Left lung (tissue), 14 donors: ENCODE measurements around the gene AR. TPM values are rescaled to one million over a fixed set of nuclear protein-coding genes. Genes with fewer than 3 reads are reported as not detected.

ENCODE experiments used
- ATAC-seq: fragments of 200-7000 bp; cut with Tn5 transposase; one replicate; pipeline ENCODE4 v1.9.1; 2020; ENCODE audit warnings: moderate library complexity
- DNase-seq, 4 donors: peaks; one replicate each; pipeline ENCODE4 v3.0.0-alpha.2; 2013 to 2020
- H3K27ac ChIP-seq, 2 donors: fragments of 200-600 bp; sonication (generic) in 1 of 2; one replicate each; pipeline versions ENCODE4 v1.5.0 to v1.8.0; 2020 to 2021
- H3K27me3 ChIP-seq, 2 donors: fragments of 200-600 bp; sonication (generic) in 1 of 2; one replicate each; pipeline versions ENCODE4 v1.5.0 to v1.8.0; 2020 to 2021
- H3K36me3 ChIP-seq, 2 donors: fragments of 200-600 bp; sonication (generic) in 1 of 2; one replicate each; pipeline versions ENCODE4 v1.5.0 to v1.8.0; 2020 to 2021
- H3K4me1 ChIP-seq, 2 donors: fragments of 200-600 bp; one replicate each; pipeline ENCODE4 v1.8.0; 2021
- H3K4me3 ChIP-seq, 2 donors: fragments of 200-600 bp; sonication (generic) in 1 of 2; one replicate each; pipeline versions ENCODE4 v1.5.0 to v1.8.0; 2020 to 2021; ENCODE audit warnings: mild to moderate bottlenecking in 1 of 2
- H3K9me3 ChIP-seq, 2 donors: fragments of 200-600 bp; sonication (generic) in 1 of 2; one replicate each; pipeline versions ENCODE4 v1.5.0 to v1.8.0; 2020 to 2021
- intact Hi-C, 2 donors: fragments of 100-400 bp; cut with DNase I; formaldehyde crosslinking; loops; one replicate each; pipeline versions ENCODE4 v1.11.2 to v1.14.2; 2022
- long read RNA-seq, 12 donors: library from polyadenylated mRNA in 2 of 12; unstranded in 2 of 12; transcript quantifications; one replicate each; pipeline ENCODE4 v2.0.0 and lab custom pipeline, GENCODE V29; 2019 to 2026
- polyA plus RNA-seq, 6 donors: library from polyadenylated mRNA; unstranded; fragments of 120-200 nt; gene quantifications; one replicate each; pipeline ENCODE4 v1.2.1, GENCODE V29; 2013; ENCODE audit not compliant: insufficient read length in 6 of 6
- total RNA-seq, 2 donors: library from RNA; stranded (reverse); fragmentation: NEBNext Ultra II Directional; extraction: Animal tissue kit (Norgen Biotek cat#: 25700); gene quantifications; one replicate each; pipeline ENCODE4 v1.2.1, GENCODE V29; 2021
- TF ChIP-seq, protein P1 (sequence below), 2 donors: fragments of 200-600 bp; sonication (generic) in 1 of 2; IDR thresholded peaks; one replicate each; pipeline versions ENCODE4 v1.5.0 to v1.8.0; 2021; ENCODE audit warnings: antibody characterized with exemption in 2 of 2
- donor health status: DM: no; HTN: yes; CAD: no.
- donor health status: DM: no; HTN: no; CAD: no.

Gene AR, protein sequence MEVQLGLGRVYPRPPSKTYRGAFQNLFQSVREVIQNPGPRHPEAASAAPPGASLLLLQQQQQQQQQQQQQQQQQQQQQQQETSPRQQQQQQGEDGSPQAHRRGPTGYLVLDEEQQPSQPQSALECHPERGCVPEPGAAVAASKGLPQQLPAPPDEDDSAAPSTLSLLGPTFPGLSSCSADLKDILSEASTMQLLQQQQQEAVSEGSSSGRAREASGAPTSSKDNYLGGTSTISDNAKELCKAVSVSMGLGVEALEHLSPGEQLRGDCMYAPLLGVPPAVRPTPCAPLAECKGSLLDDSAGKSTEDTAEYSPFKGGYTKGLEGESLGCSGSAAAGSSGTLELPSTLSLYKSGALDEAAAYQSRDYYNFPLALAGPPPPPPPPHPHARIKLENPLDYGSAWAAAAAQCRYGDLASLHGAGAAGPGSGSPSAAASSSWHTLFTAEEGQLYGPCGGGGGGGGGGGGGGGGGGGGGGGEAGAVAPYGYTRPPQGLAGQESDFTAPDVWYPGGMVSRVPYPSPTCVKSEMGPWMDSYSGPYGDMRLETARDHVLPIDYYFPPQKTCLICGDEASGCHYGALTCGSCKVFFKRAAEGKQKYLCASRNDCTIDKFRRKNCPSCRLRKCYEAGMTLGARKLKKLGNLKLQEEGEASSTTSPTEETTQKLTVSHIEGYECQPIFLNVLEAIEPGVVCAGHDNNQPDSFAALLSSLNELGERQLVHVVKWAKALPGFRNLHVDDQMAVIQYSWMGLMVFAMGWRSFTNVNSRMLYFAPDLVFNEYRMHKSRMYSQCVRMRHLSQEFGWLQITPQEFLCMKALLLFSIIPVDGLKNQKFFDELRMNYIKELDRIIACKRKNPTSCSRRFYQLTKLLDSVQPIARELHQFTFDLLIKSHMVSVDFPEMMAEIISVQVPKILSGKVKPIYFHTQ
- total RNA-seq: 1 to 10 TPM; 3.9 to 4.3 TPM
- polyA plus RNA-seq: 10 to 100 TPM in 4 of 6 donors, 1 to 10 TPM in 2; 9.0 to 11.2 (median 10.3) TPM
- long read RNA-seq, donor 1, full-length matches to known transcripts: 2 of 2 reads
- long read RNA-seq, donor 1, partial matches to known transcripts: 0 of 2 reads
- long read RNA-seq, donor 1, other reads (novel, unspliced or antisense): 0 of 2 reads
- long read RNA-seq, donor 2, full-length matches to known transcripts: 4 of 4 reads
- long read RNA-seq, donor 2, partial matches to known transcripts: 0 of 4 reads
- long read RNA-seq, donor 2, other reads (novel, unspliced or antisense): 0 of 4 reads
- long read RNA-seq, donor 3, full-length matches to known transcripts: 1 of 1 reads
- long read RNA-seq, donor 3, partial matches to known transcripts: 0 of 1 reads
- long read RNA-seq, donor 3, other reads (novel, unspliced or antisense): 0 of 1 reads
- long read RNA-seq, donor 4, partial matches to known transcripts: 0 of 1 reads
- long read RNA-seq, donor 4, other reads (novel, unspliced or antisense): 1 of 1 reads
- long read RNA-seq, donor 5: 0 reads
- long read RNA-seq, donor 6: 0 reads
- long read RNA-seq, donor 7, full-length matches to known transcripts: 1 of 1 reads
- long read RNA-seq, donor 7, partial matches to known transcripts: 0 of 1 reads
- long read RNA-seq, donor 7, other reads (novel, unspliced or antisense): 0 of 1 reads
- long read RNA-seq, donor 8: 0 reads
- long read RNA-seq, donor 9: 0 reads
- long read RNA-seq, donor 10: 0 reads
- long read RNA-seq, donor 11, full-length matches to known transcripts: 2 of 2 reads
- long read RNA-seq, donor 11, partial matches to known transcripts: 0 of 2 reads
- long read RNA-seq, donor 11, other reads (novel, unspliced or antisense): 0 of 2 reads
- long read RNA-seq, donor 12: 0 reads

DNA sequence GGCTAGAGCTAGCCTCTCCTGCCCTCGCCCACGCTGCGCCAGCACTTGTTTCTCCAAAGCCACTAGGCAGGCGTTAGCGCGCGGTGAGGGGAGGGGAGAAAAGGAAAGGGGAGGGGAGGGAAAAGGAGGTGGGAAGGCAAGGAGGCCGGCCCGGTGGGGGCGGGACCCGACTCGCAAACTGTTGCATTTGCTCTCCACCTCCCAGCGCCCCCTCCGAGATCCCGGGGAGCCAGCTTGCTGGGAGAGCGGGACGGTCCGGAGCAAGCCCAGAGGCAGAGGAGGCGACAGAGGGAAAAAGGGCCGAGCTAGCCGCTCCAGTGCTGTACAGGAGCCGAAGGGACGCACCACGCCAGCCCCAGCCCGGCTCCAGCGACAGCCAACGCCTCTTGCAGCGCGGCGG, at the start of gene AR:
Gene AR (plus strand): TSS at position 204 of the 400 bp plus-strand sequence. CDS start 1,126 bp downstream, outside the sequence.
- Histone ChIP-seq H3K4me3 (peak within 1 kb of the TSS; percentile 21 to 34), H3K9me3 (no peaks in the 10 kb centered on the region), H3K27ac (no peak within 1 kb of the TSS), H3K36me3 (no peaks in the 10 kb centered on the region), H3K4me1 (peaks cover 0 to 5% of the 10 kb centered on the region in 2 donors), H3K27me3 (peaks cover 17 to 50% of the 10 kb centered on the region in 2 donors)
- ATAC-seq (peak; percentile 86), DNase-seq (peak in 3 of 4 donors; percentile 67 to 77 (median 68))
- intact Hi-C loops: no loop called here
- TF ChIP-seq, protein P1, sequence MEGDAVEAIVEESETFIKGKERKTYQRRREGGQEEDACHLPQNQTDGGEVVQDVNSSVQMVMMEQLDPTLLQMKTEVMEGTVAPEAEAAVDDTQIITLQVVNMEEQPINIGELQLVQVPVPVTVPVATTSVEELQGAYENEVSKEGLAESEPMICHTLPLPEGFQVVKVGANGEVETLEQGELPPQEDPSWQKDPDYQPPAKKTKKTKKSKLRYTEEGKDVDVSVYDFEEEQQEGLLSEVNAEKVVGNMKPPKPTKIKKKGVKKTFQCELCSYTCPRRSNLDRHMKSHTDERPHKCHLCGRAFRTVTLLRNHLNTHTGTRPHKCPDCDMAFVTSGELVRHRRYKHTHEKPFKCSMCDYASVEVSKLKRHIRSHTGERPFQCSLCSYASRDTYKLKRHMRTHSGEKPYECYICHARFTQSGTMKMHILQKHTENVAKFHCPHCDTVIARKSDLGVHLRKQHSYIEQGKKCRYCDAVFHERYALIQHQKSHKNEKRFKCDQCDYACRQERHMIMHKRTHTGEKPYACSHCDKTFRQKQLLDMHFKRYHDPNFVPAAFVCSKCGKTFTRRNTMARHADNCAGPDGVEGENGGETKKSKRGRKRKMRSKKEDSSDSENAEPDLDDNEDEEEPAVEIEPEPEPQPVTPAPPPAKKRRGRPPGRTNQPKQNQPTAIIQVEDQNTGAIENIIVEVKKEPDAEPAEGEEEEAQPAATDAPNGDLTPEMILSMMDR (IDR thresholded peaks at IDR 0.05): no peak

DNA sequence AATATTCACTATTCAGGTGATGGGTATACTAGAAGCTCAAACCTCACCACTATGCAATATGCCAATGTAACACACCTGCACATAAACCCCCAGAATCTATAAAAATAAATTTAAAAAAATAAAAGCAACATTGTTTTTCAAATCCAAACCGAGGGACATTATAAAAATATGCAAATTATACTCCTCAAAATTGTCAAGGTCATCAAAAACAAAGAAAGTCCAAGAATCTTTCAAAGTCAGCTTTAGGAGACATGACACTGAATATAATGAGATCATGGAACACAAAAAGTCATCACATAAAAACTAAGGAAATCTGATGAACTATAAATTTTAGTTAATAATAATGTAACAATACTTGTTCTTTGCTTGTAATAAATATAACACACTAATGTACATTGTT, 43.2 kb upstream of the AR start:
- no peak for ATAC-seq
- Histone ChIP-seq H3K27ac (no peak overlapping the region), H3K27me3 (no peaks in the 10 kb centered on the region), H3K9me3 (peaks cover 0 to 2% of the 10 kb centered on the region in 2 donors), H3K4me1 (no peaks in the 10 kb centered on the region), H3K4me3 (no peak overlapping the region), H3K36me3 (no peaks in the 10 kb centered on the region)
- TF ChIP-seq, protein P1 (IDR thresholded peaks at IDR 0.05): no peak
- intact Hi-C loops: no loop called here
- no peak for DNase-seq

DNA sequence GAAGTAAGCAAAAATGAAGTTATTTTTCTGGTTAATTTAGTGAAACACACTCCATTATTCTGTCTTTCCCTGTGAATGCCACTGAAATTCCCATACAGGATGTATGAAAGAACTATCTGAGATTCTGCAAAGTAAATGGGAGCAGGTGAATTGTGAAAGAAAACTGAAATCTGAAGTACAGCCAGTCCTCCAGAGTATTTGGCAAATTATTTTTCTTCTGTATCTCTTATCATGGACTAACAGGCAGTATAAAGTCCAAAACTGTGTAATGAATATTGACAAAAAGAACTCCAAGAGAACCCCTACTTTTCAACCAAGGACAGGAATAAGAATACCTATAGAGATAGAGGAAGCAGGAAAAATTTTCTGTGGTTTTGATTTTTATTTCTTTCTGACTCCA, 40.8 kb upstream of the AR start:
- TF ChIP-seq, protein P1 (IDR thresholded peaks at IDR 0.05): no peak
- ATAC-seq: no peak
- intact Hi-C loops: no loop called here

DNA sequence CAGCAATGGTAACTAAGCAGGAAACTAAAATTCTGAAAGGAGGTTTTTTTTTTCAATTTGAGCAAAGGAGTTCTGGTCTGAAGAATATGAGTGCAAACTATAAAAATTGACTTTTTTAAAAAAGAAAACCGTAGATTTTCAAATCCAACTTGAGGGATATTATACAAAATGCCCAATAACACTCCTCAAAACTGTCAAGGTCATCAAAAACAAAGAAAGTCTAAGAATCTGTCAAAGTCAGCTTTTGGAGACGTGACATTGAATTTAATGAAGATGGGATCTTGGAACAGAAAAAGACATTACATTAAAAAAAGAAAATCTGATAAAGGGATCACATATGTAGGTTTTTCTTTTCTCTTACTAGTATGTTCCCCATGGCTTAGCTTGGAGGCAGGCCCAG, 40.4 kb upstream of the AR start:
- intact Hi-C loops: no loop called here
- H3K9me3 ChIP-seq: peaks cover 0 to 2% of the 10 kb centered on the region in 2 donors
- TF ChIP-seq, protein P1 (IDR thresholded peaks at IDR 0.05): no peak
- no peak overlapping the region for H3K27ac ChIP-seq
- H3K27me3 ChIP-seq: no peaks in the 10 kb centered on the region
- no peaks in the 10 kb centered on the region for H3K36me3 ChIP-seq
- no peak for ATAC-seq
- DNase-seq: no peak
- no peaks in the 10 kb centered on the region for H3K4me1 ChIP-seq
- H3K4me3 ChIP-seq: no peak overlapping the region

More for the DNA sequence above, 40.8 kb upstream of the AR start:
- Histone ChIP-seq H3K36me3 (no peaks in the 10 kb centered on the region), H3K27ac (no peak overlapping the region), H3K9me3 (peaks cover 0 to 2% of the 10 kb centered on the region in 2 donors), H3K4me1 (no peaks in the 10 kb centered on the region), H3K4me3 (no peak overlapping the region), H3K27me3 (no peaks in the 10 kb centered on the region)
- DNase-seq: no peak
